Measurements from ENCODE around the gene GPR31. TPM values are rescaled to one million over a fixed set of nuclear protein-coding genes. Genes with fewer than 3 reads are reported as not detected.

The GPR31 gene
- total RNA-seq, 1 donor from 2014 or later: not detected

DNA sequence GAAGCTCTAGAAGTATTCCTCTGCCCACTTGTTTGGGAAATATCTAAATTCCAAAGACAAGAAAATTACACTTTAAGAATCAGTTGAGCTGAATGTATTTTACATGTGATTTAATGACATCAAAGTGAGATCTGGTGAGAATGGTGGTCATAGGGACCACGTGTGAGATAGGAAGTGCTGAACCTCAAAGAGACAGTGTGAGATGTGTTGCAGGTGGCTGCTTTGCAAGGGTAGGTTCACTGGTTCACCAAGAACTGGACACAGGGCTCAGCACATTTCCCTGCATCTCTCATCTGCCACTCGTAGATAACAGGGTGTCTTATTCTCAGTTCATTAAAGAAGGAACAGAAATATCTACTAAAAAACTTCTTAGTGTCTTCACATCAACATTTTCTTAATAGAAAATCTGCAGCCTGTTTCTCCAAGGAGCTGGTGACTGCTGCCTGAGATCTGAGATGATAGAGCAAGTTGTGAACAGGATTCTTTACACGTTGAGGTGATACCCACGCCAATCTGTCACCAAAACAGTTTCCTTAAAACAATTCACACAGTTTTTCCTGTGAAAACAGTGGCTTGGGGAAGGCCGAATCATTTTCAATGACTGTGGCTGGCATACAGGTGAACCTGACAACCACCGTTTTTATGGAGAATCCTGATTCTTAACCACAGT is 27.6 kb downstream of the GPR31 start:
- TF ChIP-seq, protein P1, sequence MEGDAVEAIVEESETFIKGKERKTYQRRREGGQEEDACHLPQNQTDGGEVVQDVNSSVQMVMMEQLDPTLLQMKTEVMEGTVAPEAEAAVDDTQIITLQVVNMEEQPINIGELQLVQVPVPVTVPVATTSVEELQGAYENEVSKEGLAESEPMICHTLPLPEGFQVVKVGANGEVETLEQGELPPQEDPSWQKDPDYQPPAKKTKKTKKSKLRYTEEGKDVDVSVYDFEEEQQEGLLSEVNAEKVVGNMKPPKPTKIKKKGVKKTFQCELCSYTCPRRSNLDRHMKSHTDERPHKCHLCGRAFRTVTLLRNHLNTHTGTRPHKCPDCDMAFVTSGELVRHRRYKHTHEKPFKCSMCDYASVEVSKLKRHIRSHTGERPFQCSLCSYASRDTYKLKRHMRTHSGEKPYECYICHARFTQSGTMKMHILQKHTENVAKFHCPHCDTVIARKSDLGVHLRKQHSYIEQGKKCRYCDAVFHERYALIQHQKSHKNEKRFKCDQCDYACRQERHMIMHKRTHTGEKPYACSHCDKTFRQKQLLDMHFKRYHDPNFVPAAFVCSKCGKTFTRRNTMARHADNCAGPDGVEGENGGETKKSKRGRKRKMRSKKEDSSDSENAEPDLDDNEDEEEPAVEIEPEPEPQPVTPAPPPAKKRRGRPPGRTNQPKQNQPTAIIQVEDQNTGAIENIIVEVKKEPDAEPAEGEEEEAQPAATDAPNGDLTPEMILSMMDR (IDR thresholded peaks at IDR 0.05; ENCODE audit: insufficient read depth, low read length, poor library complexity, severe bottlenecking): no peak
- Histone ChIP-seq H3K36me3 (ENCODE audit: control insufficient read depth, insufficient read depth, low read length) (no peaks in the 10 kb centered on the region), H3K27me3 (ENCODE audit: control insufficient read depth, insufficient read depth, low read length) (no peaks in the 10 kb centered on the region), H3K4me3 (ENCODE audit: low read depth, low read length) (no peak overlapping the region)
- no peak for DNase-seq (ENCODE audit: low read depth)

DNA sequence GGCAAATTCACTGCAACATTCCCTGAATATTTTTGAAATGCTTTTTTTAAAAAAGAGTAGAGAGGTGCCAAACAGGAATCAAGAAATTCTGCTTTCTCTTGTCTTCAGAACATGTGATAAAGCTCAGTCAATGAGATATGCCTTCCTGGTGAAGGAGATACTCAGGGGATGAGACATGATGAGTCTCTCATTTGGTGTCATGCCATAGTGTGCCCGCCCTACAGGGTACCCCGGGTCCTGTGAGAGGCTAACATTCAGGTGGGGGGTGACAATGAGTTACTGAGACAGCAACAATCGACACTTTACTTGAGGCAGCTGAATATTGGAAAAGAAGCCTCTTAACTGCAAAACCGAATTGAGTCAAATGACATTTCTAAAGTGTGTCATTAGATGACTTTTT is 28.2 kb downstream of the GPR31 start:
- Histone ChIP-seq H3K4me3 (ENCODE audit: low read depth, low read length) (no peak overlapping the region), H3K27me3 (ENCODE audit: control insufficient read depth, insufficient read depth, low read length) (no peaks in the 10 kb centered on the region), H3K36me3 (ENCODE audit: control insufficient read depth, insufficient read depth, low read length) (no peaks in the 10 kb centered on the region)
- no peak for DNase-seq (ENCODE audit: low read depth)
- TF ChIP-seq, protein P1 (IDR thresholded peaks at IDR 0.05; ENCODE audit: insufficient read depth, low read length, poor library complexity, severe bottlenecking): no peak

DNA sequence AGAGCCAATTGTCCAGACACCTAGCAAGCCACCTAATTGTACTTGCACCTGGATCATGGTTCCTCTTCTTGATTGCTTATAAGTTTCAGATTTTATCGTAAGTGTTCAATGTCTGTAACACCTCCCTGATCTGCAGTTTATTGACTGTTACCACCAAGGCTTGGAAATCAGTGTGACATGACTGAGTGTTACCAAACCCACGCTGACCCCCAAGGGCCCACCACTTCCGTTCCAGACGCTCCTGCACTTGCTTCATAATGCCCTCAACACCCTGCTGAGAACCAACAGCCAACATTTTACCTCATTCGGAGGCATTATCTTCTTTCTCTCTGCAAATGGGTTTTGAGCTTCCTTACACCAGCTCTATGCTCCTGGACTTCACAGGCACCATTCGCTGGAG is 28.6 kb downstream of the GPR31 start:
- no peak for DNase-seq (ENCODE audit: low read depth)
- no peak overlapping the region for H3K4me3 ChIP-seq (ENCODE audit: low read depth, low read length)
- no peaks in the 10 kb centered on the region for H3K27me3 ChIP-seq (ENCODE audit: control insufficient read depth, insufficient read depth, low read length)
- TF ChIP-seq, protein P1 (IDR thresholded peaks at IDR 0.05; ENCODE audit: insufficient read depth, low read length, poor library complexity, severe bottlenecking): no peak
- no peaks in the 10 kb centered on the region for H3K36me3 ChIP-seq (ENCODE audit: control insufficient read depth, insufficient read depth, low read length)

DNA sequence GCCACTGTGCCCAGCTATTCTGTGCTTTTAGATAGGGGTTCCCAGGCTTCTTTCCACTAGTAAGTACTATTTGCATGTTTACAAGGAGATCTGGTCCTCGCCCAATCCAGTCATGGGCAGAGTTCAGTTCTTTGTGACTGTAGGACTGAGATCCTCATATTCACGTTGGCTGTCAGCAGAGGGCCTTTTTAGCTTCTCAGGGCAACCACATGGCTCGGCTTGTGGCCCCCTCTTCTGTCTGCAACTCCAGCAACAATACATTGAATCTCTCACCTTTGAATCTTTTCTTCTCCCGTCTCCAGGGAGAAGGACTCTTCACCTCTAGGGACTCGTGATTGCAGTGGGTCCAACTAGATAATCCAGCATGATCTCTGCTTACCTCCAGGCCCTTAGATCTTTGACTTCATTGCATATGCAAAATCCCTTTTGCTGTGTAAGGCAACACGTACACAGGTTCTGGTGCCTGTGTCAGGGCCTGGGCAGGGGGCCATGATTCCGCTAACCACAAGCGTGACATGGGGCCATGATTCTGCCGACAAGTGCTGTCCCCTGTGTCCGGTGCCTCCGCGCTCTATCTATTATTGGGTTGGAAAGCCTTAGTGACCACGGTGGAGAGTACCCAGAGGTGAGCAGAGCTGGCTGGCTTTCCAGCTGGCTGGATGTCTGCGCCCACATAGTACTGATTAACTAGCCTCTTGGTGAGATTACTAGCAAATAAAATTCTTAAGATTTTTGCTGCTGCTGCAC is 29.8 kb downstream of the GPR31 start:
- H3K27me3 ChIP-seq (ENCODE audit: control insufficient read depth, insufficient read depth, low read length): no peaks in the 10 kb centered on the region
- peak; percentile 14 for DNase-seq (ENCODE audit: low read depth)
- TF ChIP-seq, protein P1 (IDR thresholded peaks at IDR 0.05; ENCODE audit: insufficient read depth, low read length, poor library complexity, severe bottlenecking): no peak
- H3K36me3 ChIP-seq (ENCODE audit: control insufficient read depth, insufficient read depth, low read length): no peaks in the 10 kb centered on the region
- H3K4me3 ChIP-seq (ENCODE audit: low read depth, low read length): no peak overlapping the region

DNA sequence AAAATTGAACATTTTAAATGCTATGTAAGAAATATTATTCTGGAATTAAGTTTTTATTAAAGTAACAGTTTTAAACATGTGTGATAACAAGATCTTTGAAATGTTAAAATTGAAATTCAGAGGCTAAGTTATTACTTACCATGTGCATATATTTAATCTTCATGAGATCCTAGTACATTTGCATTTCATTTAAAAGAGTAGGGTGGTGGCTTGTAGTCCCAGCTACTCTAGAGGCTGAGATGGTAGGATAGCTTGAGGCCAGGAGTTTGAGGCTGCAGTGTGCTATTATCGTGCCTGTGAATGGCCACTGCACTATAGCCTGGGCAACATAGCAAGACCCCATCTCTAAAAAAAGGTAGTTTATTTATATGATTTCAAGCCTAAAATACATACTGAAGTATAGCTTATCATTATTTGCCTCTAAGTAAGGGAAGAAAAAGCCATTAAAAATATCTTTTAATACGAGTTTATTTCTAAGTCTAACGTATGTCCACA is 31.9 kb downstream of the GPR31 start:
- H3K27me3 ChIP-seq (ENCODE audit: control insufficient read depth, insufficient read depth, low read length): no peaks in the 10 kb centered on the region
- TF ChIP-seq, protein P1 (IDR thresholded peaks at IDR 0.05; ENCODE audit: insufficient read depth, low read length, poor library complexity, severe bottlenecking): no peak
- no peak overlapping the region for H3K4me3 ChIP-seq (ENCODE audit: low read depth, low read length)
- no peaks in the 10 kb centered on the region for H3K36me3 ChIP-seq (ENCODE audit: control insufficient read depth, insufficient read depth, low read length)
- no peak for DNase-seq (ENCODE audit: low read depth)
